GM23338 (cell line): Measurements from ENCODE around the gene SARS2. TPM values are rescaled to one million over a fixed set of nuclear protein-coding genes. Genes with fewer than 3 reads are reported as not detected.

ENCODE experiments used
- ATAC-seq: fragments of 200-7000 bp; cut with Tn5 transposase; 3 replicates; pipeline ENCODE4 v1.9.1; 2020
- DNase-seq: peaks from one replicate; pipeline ENCODE4 v3.0.0-alpha.2; 2015; ENCODE audit warnings: low spot score
- H2AFZ ChIP-seq: fragments of 200-600 bp; sonication (generic); 2 replicates; pipeline ENCODE4 v1.8.0; 2016; ENCODE audit warnings: antibody characterized with exemption, mild to moderate bottlenecking, moderate library complexity
- H3F3A ChIP-seq: fragments of 200-600 bp; sonication (generic); replicated peaks from 2 replicates; pipeline ENCODE4 v1.8.0; 2017; ENCODE audit warnings: antibody characterized with exemption, mixed run types, low read depth
- H3K27ac ChIP-seq: fragments of 200-600 bp; sonication (generic); 2 replicates; pipeline ENCODE4 v1.6.1; 2016; ENCODE audit warnings: low read depth
- H3K27me3 ChIP-seq: fragments of 200-600 bp; sonication (generic); 2 replicates; pipeline ENCODE4 v1.8.0; 2016; ENCODE audit warnings: mild to moderate bottlenecking, mixed run types, moderate library complexity; ENCODE audit not compliant: insufficient read depth
- H3K36me3 ChIP-seq: fragments of 200-600 bp; sonication (generic); 2 replicates; pipeline ENCODE4 v1.8.0; 2016; ENCODE audit warnings: mild to moderate bottlenecking; ENCODE audit not compliant: insufficient read depth
- H3K4me1 ChIP-seq: fragments of 200-600 bp; sonication (generic); 2 replicates; pipeline ENCODE4 v1.8.0; 2016; ENCODE audit warnings: mild to moderate bottlenecking, moderate library complexity; ENCODE audit not compliant: insufficient read depth
- H3K4me2 ChIP-seq: fragments of 200-600 bp; sonication (generic); 2 replicates; pipeline ENCODE4 v1.7.1; 2017; ENCODE audit warnings: mixed run types
- H3K4me3 ChIP-seq: fragments of 200-600 bp; sonication (generic); 2 replicates; pipeline ENCODE4 v1.6.1; 2016; ENCODE audit warnings: mixed run types
- H3K79me2 ChIP-seq: fragments of 200-600 bp; sonication (generic); replicated peaks from 2 replicates; pipeline ENCODE4 v1.8.0; 2017; ENCODE audit warnings: mild to moderate bottlenecking; ENCODE audit not compliant: insufficient read depth
- H3K9me2 ChIP-seq: fragments of 200-600 bp; sonication (generic); 2 replicates; pipeline ENCODE4 v1.8.0; 2017; ENCODE audit not compliant: insufficient read depth
- H4K20me1 ChIP-seq: fragments of 200-600 bp; sonication (generic); replicated peaks from 2 replicates; pipeline ENCODE4 v1.8.0; 2017; ENCODE audit warnings: mild to moderate bottlenecking; ENCODE audit not compliant: insufficient read depth
- H3K27ac Mint-ChIP-seq: 2 replicates; pipeline ENCODE4 v1.8.0; 2020; ENCODE audit warnings: inconsistent platforms, mild to moderate bottlenecking, moderate library complexity, mixed read lengths
- H3K27me3 Mint-ChIP-seq: 3 replicates; pipeline ENCODE4 v1.8.0; 2022; ENCODE audit warnings: low read depth, mild to moderate bottlenecking, moderate library complexity, mixed read lengths, inconsistent platforms; ENCODE audit not compliant: insufficient read depth, poor library complexity
- H3K36me3 Mint-ChIP-seq: 3 replicates; pipeline ENCODE4 v1.8.0; 2021; ENCODE audit warnings: low read depth, mild to moderate bottlenecking, inconsistent platforms, moderate library complexity, mixed read lengths
- H3K4me1 Mint-ChIP-seq: 3 replicates; pipeline ENCODE4 v1.8.0; 2020; ENCODE audit warnings: mild to moderate bottlenecking, inconsistent platforms, mixed read lengths
- H3K4me3 Mint-ChIP-seq: 3 replicates; pipeline ENCODE4 v1.8.0; 2021; ENCODE audit warnings: moderate library complexity, mild to moderate bottlenecking, inconsistent platforms, mixed read lengths
- H3K9me3 Mint-ChIP-seq: 3 replicates; pipeline ENCODE4 v1.8.0; 2020; ENCODE audit warnings: moderate library complexity, mild to moderate bottlenecking, inconsistent platforms, mixed read lengths
- CREB1 ChIP-seq: fragments of 250-450 bp; sonication (Bioruptor Pico); IDR thresholded peaks from 2 replicates; pipeline ENCODE4 v1.5.0; 2020; ENCODE audit warnings: low read depth, mild to moderate bottlenecking, moderate library complexity
- ZNF114 ChIP-seq: fragments of 250-450 bp; sonication (Bioruptor Pico); IDR thresholded peaks from 2 replicates; pipeline ENCODE4 v1.5.0; 2020; ENCODE audit warnings: mild to moderate bottlenecking, moderate library complexity
- ZNF462 ChIP-seq: fragments of 250-450 bp; sonication (Bioruptor Pico); IDR thresholded peaks from 2 replicates; pipeline ENCODE4 v1.5.0; 2020; ENCODE audit warnings: mild to moderate bottlenecking, moderate library complexity
- polyA plus RNA-seq: library from polyadenylated mRNA; unstranded; fragments of >200 nt; fragmentation: Nextera tagmentation; extraction: Ambion mirVana; gene quantifications from 2 replicates; pipeline ENCODE4 v1.2.1, GENCODE V29; 2016
- total RNA-seq: library from RNA; depleted of rRNA; stranded (reverse); fragments of >200 nt; shearing (Covaris generic); gene quantifications from 2 replicates; pipeline ENCODE4 v1.2.3, GENCODE V29; 2014

The SARS2 gene
- total and polyA plus RNA-seq, 2 experiments from 2014 or later, result 70.6 to 75.7 TPM

GRCh38 chr19:38904581-38905539, 25.7 kb downstream of the SARS2 start (continued):
- no peak for TF ChIP-seq ZNF462
- no peak for TF ChIP-seq CREB1 (CRISPR knock-in tag)

GRCh38 chr19:38901683-38902082, 28.9 kb downstream of the SARS2 start:
- Mint-ChIP-seq H3K27ac (no peak overlapping the region; the same call in 1 of the 2 replicates), H3K36me3 (peaks cover 9% of the 10 kb centered on the region), H3K9me3 (peaks cover 3% of the 10 kb centered on the region; the same call in 1 of the 3 replicates), H3K4me3 (peak overlapping the region; percentile 51; the same call in 1 of the 3 replicates), H3K27me3 (peaks cover 13% of the 10 kb centered on the region), H3K4me1 (peaks cover 9% of the 10 kb centered on the region)
- DNase-seq (no peak), ATAC-seq (no peak)
- TF ChIP-seq ZNF114 (CRISPR knock-in tag), result no peak
- Histone ChIP-seq H3K4me1 (peaks cover 14% of the 10 kb centered on the region), H3F3A (no peaks in the 10 kb centered on the region), H3K9me2 (no peaks in the 10 kb centered on the region), H3K27ac (no peak overlapping the region), H3K36me3 (no peaks in the 10 kb centered on the region; the same call in 1 of the 2 replicates), H3K79me2 (peaks cover 23% of the 10 kb centered on the region), H3K4me3 (no peak overlapping the region), H3K27me3 (peaks cover 11% of the 10 kb centered on the region), H4K20me1 (no peaks in the 10 kb centered on the region), H3K4me2 (no peak overlapping the region), H2AFZ (no peak overlapping the region)
